Heart left ventricle (tissue), 16 donors: ENCODE measurements around the gene MAP4K2. TPM values are rescaled to one million over a fixed set of nuclear protein-coding genes. Genes with fewer than 3 reads are reported as not detected.

Source experiments
- ATAC-seq, 4 donors: fragments of 200-7000 bp; cut with Tn5 transposase; one replicate each; pipeline ENCODE4 v1.9.1; 2020 to 2022; ENCODE audit warnings: moderate library complexity in 4 of 4, mild to moderate bottlenecking in 3 of 4, moderate number of reproducible peaks in 1 of 4
- DNase-seq, 5 donors: peaks; one replicate each; pipeline ENCODE4 v3.0.0-alpha.2; 2020
- H3K27ac ChIP-seq, 12 donors: fragments of 200-600 bp; sonication (generic) in 4 of 12; one replicate each; pipeline versions ENCODE4 v1.5.0 to v1.8.0; 2016 to 2022; ENCODE audit warnings: mild to moderate bottlenecking in 2 of 12
- H3K27me3 ChIP-seq, 9 donors: fragments of 200-600 bp; sonication (generic) in 2 of 9; one replicate each; pipeline versions ENCODE4 v1.5.1 to v1.8.0; 2016 to 2022; ENCODE audit warnings: mild to moderate bottlenecking in 3 of 9
- H3K36me3 ChIP-seq, 9 donors: fragments of 200-600 bp; sonication (generic) in 2 of 9; one replicate each; pipeline versions ENCODE4 v1.5.0 to v1.8.0; 2018 to 2022; ENCODE audit warnings: mild to moderate bottlenecking in 2 of 9
- H3K4me1 ChIP-seq, 12 donors: fragments of 200-600 bp; sonication (generic) in 4 of 12; one replicate each; pipeline versions ENCODE4 v1.5.0 to v1.8.0; 2016 to 2022; ENCODE audit warnings: mild to moderate bottlenecking in 3 of 12
- H3K4me3 ChIP-seq, 12 donors: fragments of 200-600 bp; sonication (generic) in 4 of 12; one replicate each; pipeline versions ENCODE4 v1.5.0 to v1.8.0; 2017 to 2022; ENCODE audit warnings: mild to moderate bottlenecking in 9 of 12, moderate library complexity in 4 of 12
- H3K9me3 ChIP-seq, 12 donors: fragments of 200-600 bp; sonication (generic) in 4 of 12; one replicate each; pipeline versions ENCODE4 v1.5.0 to v1.8.0; 2016 to 2022; ENCODE audit warnings: mild to moderate bottlenecking in 1 of 12
- POLR2A ChIP-seq, 2 donors: fragments of 450-650 bp; IDR thresholded peaks; one replicate each; pipeline ENCODE4 v1.6.1; 2017; ENCODE audit warnings: antibody characterized with exemption in 2 of 2, mild to moderate bottlenecking in 2 of 2, moderate library complexity in 2 of 2
- WGBS, 4 donors: extraction: QIAGEN DNeasy Blood & Tissue Kit in 2 of 4; methylation state at CpG; one replicate each; pipeline versions ENCODE4 v1.1.5 to v1.1.7; 2013 to 2018; 5-methylcytosine and 5-hydroxymethylcytosine counted together
- intact Hi-C, 10 donors: fragments of 100-400 bp; cut with DNase I; formaldehyde crosslinking; loops; one replicate each; pipeline versions ENCODE4 v1.11.1 to v1.14.2; 2022
- polyA plus RNA-seq, 2 donors: library from polyadenylated mRNA; stranded (reverse); fragments of 200-250 nt; gene quantifications; one replicate each; pipeline ENCODE4 v1.2.3, GENCODE V29; 2013
- total RNA-seq, 9 donors: library from RNA; depleted of rRNA in 2 of 9; stranded (reverse); fragments of >200 nt in 2 of 9; fragmentation: NEBNext Ultra II Directional in 3 of 9; extraction: Animal tissue kit (Norgen Biotek cat#: 25700) in 3 of 9; gene quantifications; one replicate each; pipeline versions ENCODE4 v1.1.0 to v1.2.4, GENCODE V29; 2016 to 2023
- TF ChIP-seq, protein P1 (sequence below), 12 donors: fragments of 200-600 bp; sonication (generic) in 4 of 12; IDR thresholded peaks; one replicate each; pipeline versions ENCODE4 v1.5.0 to v1.8.0; 2018 to 2022; ENCODE audit warnings: antibody characterized with exemption in 12 of 12, mild to moderate bottlenecking in 5 of 12
- donor health status: ischemic (EF 13 %, LVEDD 7.1; RV severe dilation, severe dysfunction).
- donor health status: healthy with polysubstance abuse.
- donor health status: DM: no; HTN: yes; CAD: no.
- donor health status: DM: no; HTN: no; CAD: no.
- donor health status: ischemic (EF 25% LVEDD 6.9; RV normal size, moderate dysfunction).
- donor health status: ischemic (EF 25% LVEDD 5.7; RV mildly dilated, moderate dysfunction).
- donor health status: healthy.
- donor health status: DM: yes; HTN: yes; CAD: no.
- donor health status: ischemic (EF 35%, LVEDD 5.7; RV mildly dilated, moderate dysfunction).
- donor health status: nonischemic (EF 11% LVEDD 7.7; RV severe dilation, severe dysfunction).
- donor health status: DM: yes; HTN: yes; CAD: no.
- donor health status: PGD.
- donor health status: ischemic (EF 29% LVEDD 5.4; RV normal size, mild dysfunction).
- donor health status: nonischemic (EF 23%, LVEDD 6.1; RV moderate dilation, normal function).

Gene MAP4K2
- total and polyA plus RNA-seq, 11 donors = 7.0 to 27.5 (median 8.6) TPM

DNA sequence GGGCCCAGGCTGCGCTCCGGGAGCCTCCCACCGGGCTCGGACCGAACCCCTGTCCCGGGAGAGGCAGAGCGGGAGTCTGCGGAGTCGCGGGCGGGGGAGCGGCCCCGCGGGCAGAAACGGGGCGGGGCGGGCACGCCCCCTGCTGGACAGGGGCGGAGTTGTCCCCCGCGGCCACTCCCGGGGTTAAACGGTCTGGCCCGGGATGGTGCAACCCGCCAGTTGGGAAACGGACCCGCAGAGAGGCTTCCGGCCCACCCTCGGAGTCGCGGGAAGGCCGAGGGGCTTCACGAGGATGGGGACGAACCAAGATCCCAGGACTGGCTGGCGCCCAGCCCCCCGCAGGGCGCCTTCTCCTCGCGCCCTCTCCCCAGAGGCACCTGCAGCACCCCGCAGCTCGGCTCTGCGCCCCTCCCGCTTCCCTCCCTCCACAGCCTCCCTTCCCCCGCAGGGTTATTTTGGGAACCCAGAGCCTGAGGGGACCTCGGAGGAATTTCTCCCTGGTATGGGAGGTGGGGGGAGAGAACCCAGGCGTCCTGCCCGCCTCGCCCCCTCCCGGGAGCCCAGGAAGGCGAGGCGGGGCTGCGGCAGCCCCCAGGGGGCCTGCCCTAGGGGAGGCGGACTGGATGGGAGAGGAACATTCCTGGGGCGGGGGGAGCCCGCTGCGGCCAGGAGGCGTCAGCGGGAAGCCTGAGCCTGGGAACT lies 60.0 kb downstream of the MAP4K2 start:
- WGBS, 4 donors = 1% methylated on average over 23 to 58 of the region's 58 CpGs
- DNase-seq (peak; percentile 81 to 93 (median 86)), ATAC-seq (peak; percentile 7 to 47 (median 42))
- intact Hi-C loops = loop anchor here in 5 of 10 donors (2.0 to 5.0 kb wide), 4 partner anchors 24 to 54 kb away; partner anchors contain the start of gene SF1 (in 4 of the 5)
- Histone ChIP-seq H3K4me1 (peaks cover 4 to 49% (median 28%) of the 10 kb centered on the region in 12 donors), H3K27me3 (no peaks in the 10 kb centered on the region), H3K4me3 (peak overlapping the region; percentile 32 to 88 (median 60)), H3K9me3 (no peaks in the 10 kb centered on the region), H3K27ac (peak overlapping the region; percentile 76 to 98 (median 94)), H3K36me3 (peaks cover 0 to 1% (median 0%) of the 10 kb centered on the region in 9 donors)
- TF ChIP-seq, protein P1, sequence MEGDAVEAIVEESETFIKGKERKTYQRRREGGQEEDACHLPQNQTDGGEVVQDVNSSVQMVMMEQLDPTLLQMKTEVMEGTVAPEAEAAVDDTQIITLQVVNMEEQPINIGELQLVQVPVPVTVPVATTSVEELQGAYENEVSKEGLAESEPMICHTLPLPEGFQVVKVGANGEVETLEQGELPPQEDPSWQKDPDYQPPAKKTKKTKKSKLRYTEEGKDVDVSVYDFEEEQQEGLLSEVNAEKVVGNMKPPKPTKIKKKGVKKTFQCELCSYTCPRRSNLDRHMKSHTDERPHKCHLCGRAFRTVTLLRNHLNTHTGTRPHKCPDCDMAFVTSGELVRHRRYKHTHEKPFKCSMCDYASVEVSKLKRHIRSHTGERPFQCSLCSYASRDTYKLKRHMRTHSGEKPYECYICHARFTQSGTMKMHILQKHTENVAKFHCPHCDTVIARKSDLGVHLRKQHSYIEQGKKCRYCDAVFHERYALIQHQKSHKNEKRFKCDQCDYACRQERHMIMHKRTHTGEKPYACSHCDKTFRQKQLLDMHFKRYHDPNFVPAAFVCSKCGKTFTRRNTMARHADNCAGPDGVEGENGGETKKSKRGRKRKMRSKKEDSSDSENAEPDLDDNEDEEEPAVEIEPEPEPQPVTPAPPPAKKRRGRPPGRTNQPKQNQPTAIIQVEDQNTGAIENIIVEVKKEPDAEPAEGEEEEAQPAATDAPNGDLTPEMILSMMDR (IDR thresholded peaks at IDR 0.05) = peak; percentile 74 to 94 (median 88)
- TF ChIP-seq POLR2A (IDR thresholded peaks at IDR 0.05) = peak in 1 of 2 donors; percentile 55

DNA sequence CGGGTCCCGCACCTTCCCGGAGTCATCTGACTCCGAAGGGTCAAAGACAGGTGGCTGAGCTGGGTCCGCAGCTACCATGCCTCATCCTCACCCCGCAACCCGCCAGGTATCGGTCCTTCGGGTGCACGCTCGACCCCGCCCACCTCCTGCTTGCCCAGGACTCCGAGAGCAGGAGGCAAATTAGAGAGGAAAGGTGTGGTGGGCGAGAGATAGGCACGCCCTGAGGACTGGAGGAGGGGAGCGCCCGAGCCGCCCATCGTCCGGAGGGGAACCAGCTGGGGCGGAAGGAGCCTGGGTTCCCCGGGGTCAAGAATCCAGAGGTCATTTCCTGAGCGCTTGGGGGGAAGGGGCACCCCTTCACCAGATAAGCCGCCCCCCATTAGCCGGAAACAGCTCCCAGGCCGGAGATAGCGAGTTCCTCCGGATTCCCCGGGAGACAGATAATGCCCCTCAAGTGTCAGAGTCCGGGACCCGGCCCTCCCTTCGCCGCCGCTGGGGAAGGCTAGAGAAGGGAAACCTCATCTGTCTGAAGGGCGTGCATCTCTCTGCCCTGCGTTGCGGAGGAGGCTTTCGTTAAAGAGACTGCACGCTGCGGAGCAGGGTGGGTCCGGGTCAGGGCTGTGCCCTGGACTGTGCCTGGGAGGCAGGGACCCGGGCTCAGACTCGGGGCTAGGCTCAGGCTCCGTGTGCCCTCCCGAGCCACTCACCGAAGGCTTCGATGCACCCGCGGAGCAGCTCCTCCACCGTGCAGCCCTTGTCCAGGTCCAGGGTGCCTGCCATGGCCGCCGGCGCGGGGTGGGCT lies 60.7 kb downstream of the MAP4K2 start:
- TF ChIP-seq, protein P1 (IDR thresholded peaks at IDR 0.05) = no peak
- TF ChIP-seq POLR2A (IDR thresholded peaks at IDR 0.05) = no peak
- intact Hi-C loops = loop anchor here in 5 of 10 donors (2.0 to 5.0 kb wide), 4 partner anchors 25 to 53 kb away; partner anchors contain the start of gene SF1 (in 4 of the 5)
- Histone ChIP-seq H3K27me3 (no peaks in the 10 kb centered on the region), H3K36me3 (peaks cover 0 to 5% (median 0%) of the 10 kb centered on the region in 9 donors), H3K9me3 (no peaks in the 10 kb centered on the region), H3K4me3 (peak overlapping the region; percentile 32 to 88 (median 60)), H3K4me1 (peaks cover 4 to 49% (median 28%) of the 10 kb centered on the region in 12 donors), H3K27ac (peak overlapping the region; percentile 76 to 98 (median 94))
- ATAC-seq (peak in 1 of 4 donors; percentile 0), DNase-seq (no peak)
- WGBS, 4 donors = 12 to 20% (median 18%) methylated on average over 16 to 54 of the region's 54 CpGs

DNA sequence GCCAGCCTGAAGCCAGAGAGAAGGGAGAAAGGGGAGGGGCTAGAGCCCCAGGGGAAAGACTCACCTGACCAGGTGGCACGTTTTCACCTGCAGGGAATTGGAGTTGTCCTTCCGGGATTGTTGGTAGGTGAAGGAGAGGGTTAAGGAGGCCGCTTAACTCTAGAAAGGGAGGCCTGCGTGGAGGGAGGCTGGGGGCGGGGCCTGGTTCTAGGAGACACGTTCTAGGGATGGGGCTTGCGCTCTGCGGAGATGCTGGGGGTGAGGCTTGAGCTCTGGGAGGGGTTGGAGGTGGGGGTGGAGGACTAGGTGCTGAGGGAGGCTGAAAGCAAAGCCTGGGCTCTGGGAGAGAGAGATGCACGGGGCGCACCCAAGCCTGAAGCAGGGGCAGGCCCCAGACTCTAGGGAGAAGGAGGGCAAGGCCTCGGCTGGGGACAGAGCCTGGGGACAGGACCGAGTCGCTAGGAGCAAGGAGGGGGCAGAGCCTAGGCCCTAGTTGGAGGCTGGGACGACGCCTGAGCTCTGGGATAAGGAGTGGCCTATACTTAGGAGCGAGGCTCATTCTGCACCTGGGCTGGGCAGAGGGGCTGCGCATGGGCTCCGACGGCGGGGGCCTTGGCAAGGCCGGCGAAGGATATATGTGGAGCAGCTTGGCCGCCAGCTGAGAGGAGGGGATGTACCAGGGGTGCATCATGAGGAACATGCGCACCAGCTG lies 61.5 kb downstream of the MAP4K2 start:
- peak overlapping the region in 11 of 12 donors; percentile 32 to 88 (median 61) for H3K4me3 ChIP-seq
- no peaks in the 10 kb centered on the region for H3K9me3 ChIP-seq
- peaks cover 4 to 49% (median 28%) of the 10 kb centered on the region in 12 donors for H3K4me1 ChIP-seq
- no peak for TF ChIP-seq POLR2A (IDR thresholded peaks at IDR 0.05)
- TF ChIP-seq, protein P1 (IDR thresholded peaks at IDR 0.05) = no peak
- H3K36me3 ChIP-seq = peaks cover 0 to 12% (median 7%) of the 10 kb centered on the region in 9 donors
- intact Hi-C loops = loop anchor here in 5 of 10 donors (2.0 to 5.0 kb wide), 4 partner anchors 25 to 53 kb away; partner anchors contain the start of gene SF1 (in 4 of the 5)
- no peak for ATAC-seq
- 67 to 76% (median 68%) methylated on average over 19 to 24 of the region's 24 CpGs for WGBS, 4 donors
- H3K27ac ChIP-seq = peak overlapping the region in 8 of 12 donors; percentile 92 to 98 (median 94)
- no peak for DNase-seq
- H3K27me3 ChIP-seq = no peaks in the 10 kb centered on the region
